VCaP (cell line): ENCODE data around the gene CDC14A.

Experiments
- H3K27ac ChIP-seq: fragments of 450-650 bp; 2 replicates; pipeline ENCODE4 v1.5.1; 2017
- CTCF ChIP-seq: fragments of 450-650 bp; conservative IDR thresholded peaks from 2 replicates; pipeline ENCODE4 v1.5.1; 2017; ENCODE audit warnings: mild to moderate bottlenecking, moderate library complexity

CDC14A gene

GRCh38 chr1:100535264-100535663 lies 183.0 kb downstream of the CDC14A start:
- no peak overlapping the region for H3K27ac ChIP-seq
- no peak for TF ChIP-seq CTCF

- no peak overlapping the region for H3K27ac ChIP-seq
- no peak for TF ChIP-seq CTCF
These were observed 183.7 kb downstream of the CDC14A start for GRCh38 chr1:100536031-100536430.

GRCh38 chr1:100538913-100539835 lies 186.9 kb downstream of the CDC14A start:
- H3K27ac ChIP-seq = peak overlapping the region; percentile 19; the same call in 1 of the 2 replicates
- peak; percentile 39 for TF ChIP-seq CTCF

DNA sequence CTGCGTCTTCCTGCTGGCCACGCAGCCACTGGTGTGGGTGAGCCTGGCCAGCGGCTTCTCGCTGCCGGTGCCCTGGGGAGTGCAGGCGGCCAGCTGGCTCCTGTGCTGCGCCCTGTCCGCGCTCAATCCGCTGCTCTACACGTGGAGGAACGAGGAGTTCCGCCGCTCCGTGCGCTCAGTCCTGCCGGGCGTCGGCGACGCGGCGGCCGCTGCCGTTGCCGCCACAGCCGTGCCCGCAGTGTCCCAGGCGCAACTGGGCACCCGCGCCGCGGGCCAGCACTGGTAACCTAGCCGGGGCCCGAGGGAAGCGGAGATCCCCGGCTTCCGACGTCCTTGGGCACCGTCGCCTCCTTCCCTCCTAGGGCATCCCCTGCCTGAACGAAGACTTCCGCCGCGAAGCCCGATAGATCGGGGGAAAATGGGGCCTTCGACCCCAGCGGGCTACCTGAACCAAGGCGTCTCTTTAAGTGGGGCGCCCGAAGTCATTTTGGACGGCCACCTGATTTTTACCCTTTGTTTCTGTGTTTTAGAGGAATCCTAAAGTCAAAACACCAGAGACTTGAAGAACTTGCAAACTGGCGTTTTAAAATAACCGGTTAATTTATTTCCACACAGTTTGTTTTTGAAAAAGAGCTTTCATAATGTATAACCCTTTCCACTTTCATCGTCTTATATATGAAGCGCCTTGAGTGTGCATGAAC lies 187.7 kb downstream of the CDC14A start:
- peak overlapping the region; percentile 19; the same call in 1 of the 2 replicates for H3K27ac ChIP-seq
- no peak for TF ChIP-seq CTCF

- H3K27ac ChIP-seq = no peak overlapping the region
- no peak for TF ChIP-seq CTCF
These were observed 190.0 kb downstream of the CDC14A start for GRCh38 chr1:100542285-100542684.

DNA sequence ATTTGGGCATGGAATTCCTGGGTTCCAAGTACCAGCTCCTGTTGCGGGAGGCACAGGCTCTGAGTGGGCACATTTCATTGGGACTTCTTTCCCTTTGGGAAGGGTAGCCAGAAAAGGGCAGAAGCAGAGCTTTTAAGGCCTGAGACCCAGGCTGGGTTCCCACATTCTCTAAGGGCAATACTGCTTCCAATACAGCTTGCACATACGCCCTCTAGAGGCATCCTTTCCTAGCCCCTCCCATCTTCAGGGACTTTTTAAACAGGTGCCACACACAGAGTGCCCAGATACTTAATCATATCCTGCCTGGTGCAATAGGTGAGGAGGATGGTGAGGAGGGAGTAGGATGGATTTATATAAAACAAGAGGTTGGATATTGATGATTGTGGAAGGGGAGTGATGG lies 191.3 kb downstream of the CDC14A start:
- no peak; the same call in 1 of the 2 replicates for TF ChIP-seq CTCF

GRCh38 chr1:100544791-100545190 lies 192.5 kb downstream of the CDC14A start:
- no peak overlapping the region for H3K27ac ChIP-seq
- no peak for TF ChIP-seq CTCF

More for the DNA sequence above, 191.3 kb downstream of the CDC14A start:
- no peak overlapping the region for H3K27ac ChIP-seq
